Stimulated activated CD8-positive, alpha-beta memory T cell treated with anti-CD3 and anti-CD28 coated beads, Interleukin-12 subunit alpha, Interleukin-12 subunit beta, amount 100 ng/mL, for 4 hours (primary cell): Measurements from ENCODE around the gene MBP.

ENCODE experiments used
- DNase-seq: peaks from one replicate; pipeline ENCODE4 v3.0.0-alpha.2; 2020; ENCODE audit warnings: low read depth

The MBP gene

GRCh38 chr18:77065221-77065981 lies 67.2 kb downstream of the MBP start:
- no peak for DNase-seq

- peak; percentile 57 for DNase-seq
Measured at GRCh38 chr18:77063260-77063659, 69.3 kb downstream of the MBP start.

- no peak for DNase-seq
Measured at GRCh38 chr18:77062518-77063003, 70.0 kb downstream of the MBP start.

GRCh38 chr18:77061946-77062517 lies 70.6 kb downstream of the MBP start:
- no peak for DNase-seq

- no peak for DNase-seq
Measured at GRCh38 chr18:77061281-77061945, 71.2 kb downstream of the MBP start.

- no peak for DNase-seq
Measured at GRCh38 chr18:77060151-77060550, 72.4 kb downstream of the MBP start.

GRCh38 chr18:77059294-77059916 lies 73.2 kb downstream of the MBP start:
- no peak for DNase-seq

GRCh38 chr18:77058290-77058835 lies 74.2 kb downstream of the MBP start:
- no peak for DNase-seq

GRCh38 chr18:77057006-77057395 lies 75.6 kb downstream of the MBP start:
- DNase-seq = no peak

GRCh38 chr18:77056344-77057005 lies 76.1 kb downstream of the MBP start:
- no peak for DNase-seq

GRCh38 chr18:77055429-77056300 lies 76.9 kb downstream of the MBP start:
- no peak for DNase-seq

- peak; percentile 55 for DNase-seq
Measured at GRCh38 chr18:77054606-77055428, 77.8 kb downstream of the MBP start.

GRCh38 chr18:77054288-77054605 lies 78.3 kb downstream of the MBP start:
- no peak for DNase-seq

GRCh38 chr18:77053616-77054287 lies 78.8 kb downstream of the MBP start:
- no peak for DNase-seq

GRCh38 chr18:77052983-77053309 lies 79.6 kb downstream of the MBP start:
- DNase-seq = no peak

GRCh38 chr18:77052297-77052982 lies 80.1 kb downstream of the MBP start:
- no peak for DNase-seq

- no peak for DNase-seq
Measured at GRCh38 chr18:77051581-77052296, 80.8 kb downstream of the MBP start.

- no peak for DNase-seq
Measured at GRCh38 chr18:77049938-77050337, 82.6 kb downstream of the MBP start.
